Iris pigment epithelial cell (primary cell): Measurements from ENCODE around the gene OGDH.
"Not testable (repeated sequence)": the region's sequence is repeated elsewhere in the genome, so short reads cannot be mapped to it uniquely, and the experiment has no call there.

Experiments
- DNase-seq: peaks from one replicate; pipeline ENCODE4 v3.0.0-alpha.2; 2011; ENCODE audit warnings: low read depth

OGDH gene

GRCh38 chr7:44580945-44581878 lies 25.2 kb upstream of the OGDH start:
- DNase-seq: peak; percentile 23

GRCh38 chr7:44581879-44582603 lies 24.4 kb upstream of the OGDH start, which contains the start of gene TMED4:
TSS of gene TMED4 (minus strand) at chr7:44582231. CDS start at chr7:44582206, 25 bp downstream.
- peak; percentile 97 for DNase-seq

GRCh38 chr7:44583146-44583865 lies 23.1 kb upstream of the OGDH start:
- DNase-seq: no peak

GRCh38 chr7:44587843-44588711 lies 18.4 kb upstream of the OGDH start:
- peak; percentile 68 for DNase-seq

- no peak for DNase-seq
Observed at GRCh38 chr7:44590910-44591309, 15.5 kb upstream of the OGDH start.

GRCh38 chr7:44595934-44596635 lies 10.3 kb upstream of the OGDH start:
- DNase-seq: peak; percentile 51

GRCh38 chr7:44597181-44597580 lies 9.2 kb upstream of the OGDH start:
- DNase-seq: not testable (repeated sequence)

GRCh38 chr7:44599222-44599621 lies 7.2 kb upstream of the OGDH start:
- no peak for DNase-seq

GRCh38 chr7:44602576-44602910 lies 3.9 kb upstream of the OGDH start:
- DNase-seq: no peak

- no peak for DNase-seq
Observed at GRCh38 chr7:44603193-44603592, 3.2 kb upstream of the OGDH start.

- no peak for DNase-seq
Observed at GRCh38 chr7:44604941-44605340, 1.5 kb upstream of the OGDH start.

- no peak for DNase-seq
Observed at GRCh38 chr7:44607141-44608068, 978 bp downstream of the OGDH start.

GRCh38 chr7:44608916-44609648 lies 2.7 kb downstream of the OGDH start:
- DNase-seq: peak; percentile 3

GRCh38 chr7:44609829-44610228 lies 3.4 kb downstream of the OGDH start:
- no peak for DNase-seq

- DNase-seq: peak; percentile 42
Observed at GRCh38 chr7:44615149-44615611, 8.8 kb downstream of the OGDH start.

GRCh38 chr7:44615793-44616192 lies 9.4 kb downstream of the OGDH start:
- no peak for DNase-seq

- no peak for DNase-seq
Observed at GRCh38 chr7:44616545-44616944, 10.1 kb downstream of the OGDH start.

- peak; percentile 74 for DNase-seq
Observed at GRCh38 chr7:44617225-44617890, 10.9 kb downstream of the OGDH start.
